HL-60 (cell line): ENCODE results near the gene ATAD1.

Experiments used
- DNase-seq, 2 experiments: peaks; one replicate each; pipeline ENCODE4 v3.0.0-alpha.2; 2010 to 2020; ENCODE audit warnings: low read depth in 1 of 2, low spot score in 1 of 2
- H3K27ac ChIP-seq: fragments of 250-450 bp; sonication (Bioruptor Pico); replicated peaks from 2 replicates; pipeline ENCODE4 v1.5.1; 2020; ENCODE audit warnings: mild to moderate bottlenecking, moderate library complexity
- H3K27me3 ChIP-seq: fragments of 250-450 bp; sonication (Bioruptor Pico); 2 replicates; pipeline ENCODE4 v1.5.1; 2021; ENCODE audit warnings: mild to moderate bottlenecking, moderate library complexity; ENCODE audit not compliant: insufficient read depth, poor library complexity, severe bottlenecking
- H3K4me3 ChIP-seq: replicated peaks from 2 replicates; pipeline ENCODE4 v1.5.1; 2011; ENCODE audit warnings: mild to moderate bottlenecking, control low read depth, low read length; ENCODE audit not compliant: insufficient read depth
- GABPA ChIP-seq: IDR thresholded peaks from 2 replicates; pipeline ENCODE4 v1.6.1; 2012; ENCODE audit warnings: low read depth
- POLR2AphosphoS5 ChIP-seq: IDR thresholded peaks from 2 replicates; pipeline ENCODE4 v1.6.1; 2012; ENCODE audit warnings: low read depth
- SPI1 ChIP-seq: IDR thresholded peaks from 2 replicates; pipeline ENCODE4 v1.6.1; 2012; ENCODE audit warnings: low read depth, mild to moderate bottlenecking, borderline replicate concordance
- TF ChIP-seq, protein P1 (sequence below): IDR thresholded peaks from one replicate; pipeline ENCODE4 v1.5.1; 2011; ENCODE audit warnings: low read length, control low read depth, inconsistent platforms; ENCODE audit not compliant: insufficient read depth
- TF ChIP-seq, protein P2 (sequence below): IDR thresholded peaks from 2 replicates; pipeline ENCODE4 v1.6.1; 2012; ENCODE audit warnings: low read depth; ENCODE audit not compliant: insufficient replicate concordance

ATAD1 gene

DNA sequence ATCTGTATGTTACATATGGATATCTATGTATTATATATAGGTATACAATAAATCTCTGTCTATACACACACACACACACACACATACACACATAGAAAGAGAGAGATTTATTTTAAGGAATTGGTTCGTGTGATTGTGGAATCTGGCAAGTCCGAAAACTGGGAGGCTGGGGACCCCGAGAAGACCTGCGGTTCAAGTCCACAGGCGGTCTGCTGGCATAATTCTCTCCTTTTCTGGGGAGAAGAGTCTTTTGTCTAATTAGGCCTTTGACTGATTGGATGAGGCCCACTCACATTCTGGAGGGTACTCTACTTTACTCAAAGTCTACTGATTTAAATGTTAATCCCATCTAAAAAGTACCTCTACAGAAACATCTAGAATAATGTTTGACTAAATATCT, 93.2 kb downstream of the ATAD1 start:
- TF ChIP-seq SPI1 = no peak
- Histone ChIP-seq H3K4me3 (no peak overlapping the region), H3K27me3 (no peaks in the 10 kb centered on the region), H3K27ac (no peak overlapping the region)
- DNase-seq = no peak

- TF ChIP-seq, protein P1, sequence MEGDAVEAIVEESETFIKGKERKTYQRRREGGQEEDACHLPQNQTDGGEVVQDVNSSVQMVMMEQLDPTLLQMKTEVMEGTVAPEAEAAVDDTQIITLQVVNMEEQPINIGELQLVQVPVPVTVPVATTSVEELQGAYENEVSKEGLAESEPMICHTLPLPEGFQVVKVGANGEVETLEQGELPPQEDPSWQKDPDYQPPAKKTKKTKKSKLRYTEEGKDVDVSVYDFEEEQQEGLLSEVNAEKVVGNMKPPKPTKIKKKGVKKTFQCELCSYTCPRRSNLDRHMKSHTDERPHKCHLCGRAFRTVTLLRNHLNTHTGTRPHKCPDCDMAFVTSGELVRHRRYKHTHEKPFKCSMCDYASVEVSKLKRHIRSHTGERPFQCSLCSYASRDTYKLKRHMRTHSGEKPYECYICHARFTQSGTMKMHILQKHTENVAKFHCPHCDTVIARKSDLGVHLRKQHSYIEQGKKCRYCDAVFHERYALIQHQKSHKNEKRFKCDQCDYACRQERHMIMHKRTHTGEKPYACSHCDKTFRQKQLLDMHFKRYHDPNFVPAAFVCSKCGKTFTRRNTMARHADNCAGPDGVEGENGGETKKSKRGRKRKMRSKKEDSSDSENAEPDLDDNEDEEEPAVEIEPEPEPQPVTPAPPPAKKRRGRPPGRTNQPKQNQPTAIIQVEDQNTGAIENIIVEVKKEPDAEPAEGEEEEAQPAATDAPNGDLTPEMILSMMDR = no peak
- no peak for DNase-seq
- H3K27me3 ChIP-seq = no peaks in the 10 kb centered on the region
- no peak overlapping the region for H3K27ac ChIP-seq
- H3K4me3 ChIP-seq = no peak overlapping the region
Observed at GRCh38 chr10:87723500-87723899, 94.5 kb downstream of the ATAD1 start.

GRCh38 chr10:87722716-87723115, 95.3 kb downstream of the ATAD1 start:
- no peak overlapping the region for H3K27ac ChIP-seq
- H3K27me3 ChIP-seq = no peaks in the 10 kb centered on the region
- no peak overlapping the region for H3K4me3 ChIP-seq
- no peak for DNase-seq
- TF ChIP-seq POLR2AphosphoS5 = no peak
- no peak for TF ChIP-seq SPI1
- no peak for TF ChIP-seq GABPA
- TF ChIP-seq, protein P1 = no peak
- TF ChIP-seq, protein P2, sequence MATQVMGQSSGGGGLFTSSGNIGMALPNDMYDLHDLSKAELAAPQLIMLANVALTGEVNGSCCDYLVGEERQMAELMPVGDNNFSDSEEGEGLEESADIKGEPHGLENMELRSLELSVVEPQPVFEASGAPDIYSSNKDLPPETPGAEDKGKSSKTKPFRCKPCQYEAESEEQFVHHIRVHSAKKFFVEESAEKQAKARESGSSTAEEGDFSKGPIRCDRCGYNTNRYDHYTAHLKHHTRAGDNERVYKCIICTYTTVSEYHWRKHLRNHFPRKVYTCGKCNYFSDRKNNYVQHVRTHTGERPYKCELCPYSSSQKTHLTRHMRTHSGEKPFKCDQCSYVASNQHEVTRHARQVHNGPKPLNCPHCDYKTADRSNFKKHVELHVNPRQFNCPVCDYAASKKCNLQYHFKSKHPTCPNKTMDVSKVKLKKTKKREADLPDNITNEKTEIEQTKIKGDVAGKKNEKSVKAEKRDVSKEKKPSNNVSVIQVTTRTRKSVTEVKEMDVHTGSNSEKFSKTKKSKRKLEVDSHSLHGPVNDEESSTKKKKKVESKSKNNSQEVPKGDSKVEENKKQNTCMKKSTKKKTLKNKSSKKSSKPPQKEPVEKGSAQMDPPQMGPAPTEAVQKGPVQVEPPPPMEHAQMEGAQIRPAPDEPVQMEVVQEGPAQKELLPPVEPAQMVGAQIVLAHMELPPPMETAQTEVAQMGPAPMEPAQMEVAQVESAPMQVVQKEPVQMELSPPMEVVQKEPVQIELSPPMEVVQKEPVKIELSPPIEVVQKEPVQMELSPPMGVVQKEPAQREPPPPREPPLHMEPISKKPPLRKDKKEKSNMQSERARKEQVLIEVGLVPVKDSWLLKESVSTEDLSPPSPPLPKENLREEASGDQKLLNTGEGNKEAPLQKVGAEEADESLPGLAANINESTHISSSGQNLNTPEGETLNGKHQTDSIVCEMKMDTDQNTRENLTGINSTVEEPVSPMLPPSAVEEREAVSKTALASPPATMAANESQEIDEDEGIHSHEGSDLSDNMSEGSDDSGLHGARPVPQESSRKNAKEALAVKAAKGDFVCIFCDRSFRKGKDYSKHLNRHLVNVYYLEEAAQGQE = no peak

- DNase-seq = no peak
- TF ChIP-seq GABPA = no peak
Observed at GRCh38 chr10:87721781-87722180, 96.2 kb downstream of the ATAD1 start.

GRCh38 chr10:87720665-87721064, 97.4 kb downstream of the ATAD1 start:
- H3K4me3 ChIP-seq = no peak overlapping the region
- no peaks in the 10 kb centered on the region for H3K27me3 ChIP-seq
- no peak overlapping the region for H3K27ac ChIP-seq
- TF ChIP-seq, protein P2 = no peak
- TF ChIP-seq GABPA (no peak), POLR2AphosphoS5 (no peak), SPI1 (no peak)
- TF ChIP-seq, protein P1 = no peak
- no peak for DNase-seq

More at GRCh38 chr10:87721781-87722180, 96.2 kb downstream of the ATAD1 start:
- H3K27me3 ChIP-seq = no peaks in the 10 kb centered on the region
- H3K4me3 ChIP-seq = no peak overlapping the region
- H3K27ac ChIP-seq = no peak overlapping the region
